Stimulated activated CD8-positive, alpha-beta memory T cell treated with anti-CD3 and anti-CD28 coated beads, Interleukin-12 subunit alpha, Interleukin-12 subunit beta, amount 100 ng/mL, for 1 hour (primary cell): ENCODE data around the gene PTPRK.

Experiments
- DNase-seq: peaks from one replicate; pipeline ENCODE4 v3.0.0-alpha.2; 2020; ENCODE audit warnings: low read depth

Gene PTPRK

GRCh38 chr6:128070406-128070805 lies 450.0 kb downstream of the PTPRK start:
- DNase-seq = no peak

GRCh38 chr6:128069188-128069587 lies 451.2 kb downstream of the PTPRK start:
- DNase-seq = no peak

GRCh38 chr6:128068119-128068479 lies 452.3 kb downstream of the PTPRK start:
- DNase-seq = no peak

- DNase-seq = no peak
These were observed 452.8 kb downstream of the PTPRK start for GRCh38 chr6:128067446-128068118.

- no peak for DNase-seq
These were observed 455.3 kb downstream of the PTPRK start for GRCh38 chr6:128065072-128065471.

- no peak for DNase-seq
These were observed 455.9 kb downstream of the PTPRK start for GRCh38 chr6:128064540-128064895.

GRCh38 chr6:128063850-128064539 lies 456.4 kb downstream of the PTPRK start:
- DNase-seq = no peak

- DNase-seq = no peak
These were observed 457.4 kb downstream of the PTPRK start for GRCh38 chr6:128062882-128063603.

GRCh38 chr6:128057946-128058345 lies 462.5 kb downstream of the PTPRK start:
- DNase-seq = no peak

GRCh38 chr6:128057541-128057940 lies 462.9 kb downstream of the PTPRK start:
- DNase-seq = no peak

GRCh38 chr6:128053109-128053508 lies 467.3 kb downstream of the PTPRK start:
- DNase-seq = no peak

- no peak for DNase-seq
These were observed 472.4 kb downstream of the PTPRK start for GRCh38 chr6:128047989-128048388.

GRCh38 chr6:128046033-128046432 lies 474.4 kb downstream of the PTPRK start:
- no peak for DNase-seq

- DNase-seq = no peak
These were observed 480.9 kb downstream of the PTPRK start for GRCh38 chr6:128039543-128039942.

- no peak for DNase-seq
These were observed 483.4 kb downstream of the PTPRK start for GRCh38 chr6:128036808-128037570.

- no peak for DNase-seq
These were observed 487.2 kb downstream of the PTPRK start for GRCh38 chr6:128033156-128033555.

- no peak for DNase-seq
These were observed 488.4 kb downstream of the PTPRK start for GRCh38 chr6:128032042-128032441.

- no peak for DNase-seq
These were observed 490.6 kb downstream of the PTPRK start for GRCh38 chr6:128029826-128030225.

GRCh38 chr6:128028183-128028582 lies 492.2 kb downstream of the PTPRK start:
- DNase-seq = no peak

- DNase-seq = no peak
These were observed 494.9 kb downstream of the PTPRK start for GRCh38 chr6:128025478-128025877.

- no peak for DNase-seq
These were observed 495.4 kb downstream of the PTPRK start for GRCh38 chr6:128024969-128025368.

- no peak for DNase-seq
These were observed 496.4 kb downstream of the PTPRK start for GRCh38 chr6:128024046-128024445.

GRCh38 chr6:128018821-128019220 lies 501.6 kb downstream of the PTPRK start:
- DNase-seq = no peak
